ENCODE results near the gene DGKG. TPM values are rescaled to one million over a fixed set of nuclear protein-coding genes. Genes with fewer than 3 reads are reported as not detected.

Gene DGKG
- total RNA-seq, 1 donor = 2.5 TPM

DNA sequence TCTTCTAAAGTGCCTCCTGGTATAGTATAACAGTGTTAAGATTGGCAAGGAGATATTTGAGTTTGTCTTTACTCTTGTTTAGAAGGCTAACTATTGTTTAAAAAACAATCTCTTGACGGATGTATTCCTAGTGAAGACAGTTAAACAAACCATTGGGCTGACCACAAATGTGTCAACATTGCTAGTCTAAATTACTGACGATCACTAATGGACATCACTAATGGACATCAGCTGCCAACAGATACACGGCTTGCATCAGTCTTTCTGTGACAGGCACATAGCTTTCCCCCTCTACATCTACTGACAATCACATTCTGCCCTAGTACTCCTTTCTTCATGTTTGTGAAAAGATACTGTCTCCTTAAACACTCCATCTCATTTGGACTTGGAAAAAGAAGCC lies 196.0 kb downstream of the DGKG start:
- Histone ChIP-seq H2AFZ (ENCODE audit: low read length) (no peak overlapping the region), H3K4me1 (ENCODE audit: insufficient read depth, low read length) (no peaks in the 10 kb centered on the region), H3K79me2 (ENCODE audit: insufficient read depth, low read length) (no peaks in the 10 kb centered on the region), H3K27me3 (ENCODE audit: insufficient read depth, low read length) (no peaks in the 10 kb centered on the region), H3K4me3 (ENCODE audit: insufficient read depth, low read length) (no peak overlapping the region), H3K36me3 (ENCODE audit: insufficient read depth, low read length) (no peaks in the 10 kb centered on the region), H3K4me2 (ENCODE audit: insufficient read depth, low read length) (no peak overlapping the region), H4K20me1 (ENCODE audit: insufficient read depth, low read length) (no peaks in the 10 kb centered on the region), H3K9me3 (ENCODE audit: low read depth, low read length) (no peaks in the 10 kb centered on the region), H3K27ac (ENCODE audit: low read depth, low read length) (no peak overlapping the region)
- no peak for DNase-seq (ENCODE audit: insufficient read length, low spot score, missing footprints)
- no peak for TF ChIP-seq CTCF (IDR thresholded peaks at IDR 0.05; ENCODE audit: extremely low read depth, low read depth, low read length)

- Histone ChIP-seq H3K9me3 (ENCODE audit: low read depth, low read length) (no peaks in the 10 kb centered on the region), H3K27me3 (ENCODE audit: insufficient read depth, low read length) (no peaks in the 10 kb centered on the region), H3K79me2 (ENCODE audit: insufficient read depth, low read length) (no peaks in the 10 kb centered on the region), H3K27ac (ENCODE audit: low read depth, low read length) (no peak overlapping the region), H3K4me1 (ENCODE audit: insufficient read depth, low read length) (no peaks in the 10 kb centered on the region), H4K20me1 (ENCODE audit: insufficient read depth, low read length) (no peaks in the 10 kb centered on the region), H3K36me3 (ENCODE audit: insufficient read depth, low read length) (no peaks in the 10 kb centered on the region), H2AFZ (ENCODE audit: low read length) (no peak overlapping the region), H3K4me3 (ENCODE audit: insufficient read depth, low read length) (no peak overlapping the region), H3K4me2 (ENCODE audit: insufficient read depth, low read length) (no peak overlapping the region)
- DNase-seq (ENCODE audit: insufficient read length, low spot score, missing footprints) = no peak
- no peak for TF ChIP-seq CTCF (IDR thresholded peaks at IDR 0.05; ENCODE audit: extremely low read depth, low read depth, low read length)
These were observed 196.7 kb downstream of the DGKG start for GRCh38 chr3:186165331-186165730.

GRCh38 chr3:186164696-186165095 lies 197.3 kb downstream of the DGKG start:
- Histone ChIP-seq H4K20me1 (ENCODE audit: insufficient read depth, low read length) (no peaks in the 10 kb centered on the region), H3K4me2 (ENCODE audit: insufficient read depth, low read length) (no peak overlapping the region)

GRCh38 chr3:186162221-186162620 lies 199.8 kb downstream of the DGKG start:
- H3K27me3 ChIP-seq (ENCODE audit: insufficient read depth, low read length) = no peaks in the 10 kb centered on the region
- no peak for TF ChIP-seq CTCF (IDR thresholded peaks at IDR 0.05; ENCODE audit: extremely low read depth, low read depth, low read length)
- H3K4me3 ChIP-seq (ENCODE audit: insufficient read depth, low read length) = no peak overlapping the region
- H3K4me1 ChIP-seq (ENCODE audit: insufficient read depth, low read length) = no peaks in the 10 kb centered on the region
- no peak overlapping the region for H3K27ac ChIP-seq (ENCODE audit: low read depth, low read length)
- no peaks in the 10 kb centered on the region for H3K79me2 ChIP-seq (ENCODE audit: insufficient read depth, low read length)
- no peaks in the 10 kb centered on the region for H3K36me3 ChIP-seq (ENCODE audit: insufficient read depth, low read length)
- DNase-seq (ENCODE audit: insufficient read length, low spot score, missing footprints) = no peak
- no peaks in the 10 kb centered on the region for H3K9me3 ChIP-seq (ENCODE audit: low read depth, low read length)
- no peak overlapping the region for H3K4me2 ChIP-seq (ENCODE audit: insufficient read depth, low read length)
- H2AFZ ChIP-seq (ENCODE audit: low read length) = no peak overlapping the region
- H4K20me1 ChIP-seq (ENCODE audit: insufficient read depth, low read length) = no peaks in the 10 kb centered on the region

More at GRCh38 chr3:186164696-186165095, 197.3 kb downstream of the DGKG start:
- H3K27me3 ChIP-seq (ENCODE audit: insufficient read depth, low read length) = no peaks in the 10 kb centered on the region
- no peak for DNase-seq (ENCODE audit: insufficient read length, low spot score, missing footprints)
- TF ChIP-seq CTCF (IDR thresholded peaks at IDR 0.05; ENCODE audit: extremely low read depth, low read depth, low read length) = no peak
- H3K4me3 ChIP-seq (ENCODE audit: insufficient read depth, low read length) = no peak overlapping the region
- H2AFZ ChIP-seq (ENCODE audit: low read length) = no peak overlapping the region
- H3K36me3 ChIP-seq (ENCODE audit: insufficient read depth, low read length) = no peaks in the 10 kb centered on the region
- no peaks in the 10 kb centered on the region for H3K4me1 ChIP-seq (ENCODE audit: insufficient read depth, low read length)
- H3K27ac ChIP-seq (ENCODE audit: low read depth, low read length) = no peak overlapping the region
- no peaks in the 10 kb centered on the region for H3K79me2 ChIP-seq (ENCODE audit: insufficient read depth, low read length)
- no peaks in the 10 kb centered on the region for H3K9me3 ChIP-seq (ENCODE audit: low read depth, low read length)

Data from osteoblast (primary cell).